Ishikawa (cell line): ENCODE measurements around the gene LRRC8E.

ENCODE experiments used
- CEBPB ChIP-seq: IDR thresholded peaks from 2 replicates; pipeline ENCODE4 v1.6.1; 2012
- CREB1 ChIP-seq: IDR thresholded peaks from 2 replicates; pipeline ENCODE4 v1.6.1; 2012; ENCODE audit warnings: low read depth
- EGR1 ChIP-seq: IDR thresholded peaks from 2 replicates; pipeline ENCODE4 v1.6.1; 2012
- EP300 ChIP-seq: IDR thresholded peaks from 2 replicates; pipeline ENCODE4 v1.6.1; 2012; ENCODE audit warnings: borderline replicate concordance
- FOXM1 ChIP-seq: IDR thresholded peaks from 2 replicates; pipeline ENCODE4 v1.6.1; 2012; ENCODE audit warnings: low read depth, borderline replicate concordance
- NFIC ChIP-seq: IDR thresholded peaks from 2 replicates; pipeline ENCODE4 v1.6.1; 2012
- RAD21 ChIP-seq: IDR thresholded peaks from 2 replicates; pipeline ENCODE4 v1.6.1; 2012; ENCODE audit warnings: low read depth
- TAF1 ChIP-seq: IDR thresholded peaks from 2 replicates; pipeline ENCODE4 v1.6.1; 2012; ENCODE audit warnings: low read depth, mild to moderate bottlenecking
- TCF12 ChIP-seq: IDR thresholded peaks from 2 replicates; pipeline ENCODE4 v1.6.1; 2012; ENCODE audit warnings: low read depth
- TEAD4 ChIP-seq: IDR thresholded peaks from 2 replicates; pipeline ENCODE4 v1.6.1; 2012
- YY1 ChIP-seq: IDR thresholded peaks from 2 replicates; pipeline ENCODE4 v1.6.1; 2012; ENCODE audit warnings: low read depth
- ZBTB7A ChIP-seq: IDR thresholded peaks from 2 replicates; pipeline ENCODE4 v1.6.1; 2012; ENCODE audit warnings: low read depth
- TF ChIP-seq, protein P1 (sequence below): IDR thresholded peaks from 2 replicates; pipeline ENCODE4 v1.6.1; 2012
- TF ChIP-seq, protein P2 (sequence below): IDR thresholded peaks from 2 replicates; pipeline ENCODE4 v1.6.1; 2012
- TF ChIP-seq, protein P3 (sequence below): IDR thresholded peaks from 2 replicates; pipeline ENCODE4 v1.6.1; 2012; ENCODE audit warnings: low read depth, mild to moderate bottlenecking

Gene LRRC8E

DNA sequence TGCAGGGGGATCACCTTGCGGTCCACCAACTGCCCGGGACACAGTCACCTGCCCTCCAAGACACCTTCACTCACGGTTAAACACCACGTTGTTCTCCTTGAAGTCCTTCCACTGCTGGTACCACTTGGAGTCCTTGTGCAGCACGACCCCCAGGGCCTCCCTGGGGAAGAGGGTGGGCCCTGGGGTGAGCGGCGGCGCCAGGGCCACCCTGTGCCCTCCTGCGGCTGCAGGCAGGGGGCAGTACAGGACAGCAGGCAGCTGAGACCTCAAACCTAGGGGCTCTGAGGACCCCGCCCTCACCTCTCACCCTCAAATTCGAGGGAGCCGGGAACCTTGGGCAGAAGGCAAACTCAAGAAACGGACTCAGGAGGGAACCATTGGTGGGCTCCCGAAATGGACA, 45.1 kb downstream of the LRRC8E start:
- no peak for TF ChIP-seq EP300
- no peak for TF ChIP-seq EGR1
- no peak for TF ChIP-seq ZBTB7A

DNA sequence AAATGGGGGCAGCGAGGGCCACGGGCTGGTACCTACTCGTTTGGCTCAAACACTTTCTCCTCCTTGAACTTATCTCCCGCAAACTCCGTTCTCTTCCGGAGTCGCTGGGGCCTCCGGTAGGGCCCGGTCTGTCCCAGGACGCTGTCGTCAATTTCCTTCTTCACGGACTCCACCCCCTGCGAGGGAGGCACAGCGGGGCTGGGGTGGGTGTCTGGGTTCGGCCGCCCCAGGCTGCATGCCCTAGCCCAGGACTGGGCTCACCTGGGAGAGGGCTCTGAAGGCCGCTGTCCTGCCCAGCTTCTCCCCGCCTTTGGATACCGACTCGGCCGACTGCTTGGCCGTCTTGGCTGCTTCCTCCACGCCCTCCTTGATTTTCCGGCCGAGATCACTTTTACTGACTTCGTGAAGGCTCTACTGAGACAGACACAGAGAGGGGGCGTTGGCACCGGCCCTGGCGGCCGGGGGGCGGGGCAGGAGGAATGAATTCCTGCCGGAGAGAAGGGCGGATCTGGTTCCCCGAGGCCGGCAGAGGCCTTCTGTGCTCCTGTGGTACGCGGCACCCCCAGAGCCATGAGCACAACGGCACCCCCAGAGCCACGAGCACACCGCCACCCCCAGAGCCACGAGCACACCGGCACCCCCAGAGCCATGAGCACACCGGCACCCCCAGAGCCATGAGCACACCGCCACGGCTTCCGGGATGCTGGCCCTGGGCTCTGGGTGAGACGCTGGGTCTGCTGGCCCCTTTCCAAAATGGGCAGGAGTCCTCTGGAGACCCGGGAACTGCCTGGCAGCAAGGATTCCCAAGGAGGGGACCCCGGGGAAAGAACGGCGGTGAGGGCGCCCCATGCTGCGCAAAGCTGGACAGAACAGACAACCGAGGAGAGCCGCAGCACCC, 45.8 kb downstream of the LRRC8E start:
- TF ChIP-seq, protein P1, sequence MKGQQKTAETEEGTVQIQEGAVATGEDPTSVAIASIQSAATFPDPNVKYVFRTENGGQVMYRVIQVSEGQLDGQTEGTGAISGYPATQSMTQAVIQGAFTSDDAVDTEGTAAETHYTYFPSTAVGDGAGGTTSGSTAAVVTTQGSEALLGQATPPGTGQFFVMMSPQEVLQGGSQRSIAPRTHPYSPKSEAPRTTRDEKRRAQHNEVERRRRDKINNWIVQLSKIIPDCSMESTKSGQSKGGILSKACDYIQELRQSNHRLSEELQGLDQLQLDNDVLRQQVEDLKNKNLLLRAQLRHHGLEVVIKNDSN = no peak
- TF ChIP-seq EGR1 = no peak
- no peak for TF ChIP-seq TCF12
- TF ChIP-seq EP300 = no peak
- no peak for TF ChIP-seq CREB1
- TF ChIP-seq, protein P2, sequence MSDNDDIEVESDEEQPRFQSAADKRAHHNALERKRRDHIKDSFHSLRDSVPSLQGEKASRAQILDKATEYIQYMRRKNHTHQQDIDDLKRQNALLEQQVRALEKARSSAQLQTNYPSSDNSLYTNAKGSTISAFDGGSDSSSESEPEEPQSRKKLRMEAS = no peak
- no peak for TF ChIP-seq TAF1
- TF ChIP-seq, protein P3, sequence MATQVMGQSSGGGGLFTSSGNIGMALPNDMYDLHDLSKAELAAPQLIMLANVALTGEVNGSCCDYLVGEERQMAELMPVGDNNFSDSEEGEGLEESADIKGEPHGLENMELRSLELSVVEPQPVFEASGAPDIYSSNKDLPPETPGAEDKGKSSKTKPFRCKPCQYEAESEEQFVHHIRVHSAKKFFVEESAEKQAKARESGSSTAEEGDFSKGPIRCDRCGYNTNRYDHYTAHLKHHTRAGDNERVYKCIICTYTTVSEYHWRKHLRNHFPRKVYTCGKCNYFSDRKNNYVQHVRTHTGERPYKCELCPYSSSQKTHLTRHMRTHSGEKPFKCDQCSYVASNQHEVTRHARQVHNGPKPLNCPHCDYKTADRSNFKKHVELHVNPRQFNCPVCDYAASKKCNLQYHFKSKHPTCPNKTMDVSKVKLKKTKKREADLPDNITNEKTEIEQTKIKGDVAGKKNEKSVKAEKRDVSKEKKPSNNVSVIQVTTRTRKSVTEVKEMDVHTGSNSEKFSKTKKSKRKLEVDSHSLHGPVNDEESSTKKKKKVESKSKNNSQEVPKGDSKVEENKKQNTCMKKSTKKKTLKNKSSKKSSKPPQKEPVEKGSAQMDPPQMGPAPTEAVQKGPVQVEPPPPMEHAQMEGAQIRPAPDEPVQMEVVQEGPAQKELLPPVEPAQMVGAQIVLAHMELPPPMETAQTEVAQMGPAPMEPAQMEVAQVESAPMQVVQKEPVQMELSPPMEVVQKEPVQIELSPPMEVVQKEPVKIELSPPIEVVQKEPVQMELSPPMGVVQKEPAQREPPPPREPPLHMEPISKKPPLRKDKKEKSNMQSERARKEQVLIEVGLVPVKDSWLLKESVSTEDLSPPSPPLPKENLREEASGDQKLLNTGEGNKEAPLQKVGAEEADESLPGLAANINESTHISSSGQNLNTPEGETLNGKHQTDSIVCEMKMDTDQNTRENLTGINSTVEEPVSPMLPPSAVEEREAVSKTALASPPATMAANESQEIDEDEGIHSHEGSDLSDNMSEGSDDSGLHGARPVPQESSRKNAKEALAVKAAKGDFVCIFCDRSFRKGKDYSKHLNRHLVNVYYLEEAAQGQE = no peak
- TF ChIP-seq ZBTB7A = no peak
- no peak for TF ChIP-seq CEBPB
- no peak for TF ChIP-seq FOXM1
- TF ChIP-seq RAD21 = no peak
- TF ChIP-seq YY1 = no peak
- no peak for TF ChIP-seq NFIC
- no peak for TF ChIP-seq TEAD4

DNA sequence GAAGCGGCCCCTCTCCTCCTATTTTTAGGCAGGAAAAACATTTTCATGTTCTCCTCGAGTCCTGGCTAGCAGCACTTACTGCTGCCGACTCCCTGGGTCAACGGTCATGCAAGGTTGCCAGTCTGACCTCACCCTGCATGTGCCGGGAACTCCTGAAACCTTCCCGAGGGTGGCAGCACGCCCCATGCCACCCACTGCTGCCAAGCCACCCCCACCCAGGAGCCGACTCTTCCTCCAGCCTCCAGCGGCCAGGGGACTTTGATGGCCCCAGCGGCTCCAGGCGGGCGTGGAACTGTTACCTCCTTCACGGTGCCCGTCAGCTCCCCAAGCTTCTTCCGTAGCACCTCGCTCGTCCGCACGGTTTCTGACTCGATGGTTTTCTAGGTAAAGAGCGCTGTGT, 46.5 kb downstream of the LRRC8E start:
- TF ChIP-seq YY1 (no peak), CEBPB (no peak), RAD21 (no peak), FOXM1 (no peak), EGR1 (no peak), EP300 (no peak), TCF12 (no peak), TAF1 (no peak), TEAD4 (no peak), NFIC (no peak), CREB1 (no peak), ZBTB7A (no peak)
- TF ChIP-seq, protein P2 = no peak
- TF ChIP-seq, protein P1 = no peak
- TF ChIP-seq, protein P3 = no peak

DNA sequence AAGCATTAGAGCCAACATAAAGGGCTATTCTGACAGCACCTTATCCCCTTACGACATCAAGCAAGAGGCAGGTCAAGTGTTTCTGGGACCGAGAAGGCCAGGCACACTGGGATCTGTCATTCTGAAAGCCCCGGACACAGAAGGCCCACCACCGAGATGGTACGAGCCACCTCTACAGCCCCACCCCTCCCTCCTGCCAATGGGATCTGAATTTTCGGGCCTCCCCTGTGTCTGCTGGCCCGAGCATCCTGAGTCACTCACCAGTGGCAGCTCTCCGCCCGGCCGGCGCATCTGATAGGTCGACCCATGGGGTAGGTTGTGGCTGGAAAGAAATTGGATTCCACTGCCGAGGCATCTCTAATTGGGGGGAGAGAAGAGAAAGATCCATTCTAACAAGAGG, 52.5 kb downstream of the LRRC8E start:
- TF ChIP-seq CREB1 (no peak), RAD21 (no peak), NFIC (no peak), EGR1 (no peak), EP300 (no peak), TAF1 (no peak), YY1 (no peak), FOXM1 (no peak)
- TF ChIP-seq, protein P1 = no peak
- TF ChIP-seq, protein P2 = no peak
- TF ChIP-seq, protein P3 = no peak
